Type B pancreatic cell (in vitro differentiated cells): ENCODE measurements around the gene TTC39C. TPM values are rescaled to one million over a fixed set of nuclear protein-coding genes. Genes with fewer than 3 reads are reported as not detected.

ENCODE experiments used
- DNase-seq: peaks from one replicate; pipeline ENCODE4 v3.0.0; 2021; ENCODE audit warnings: mixed read lengths; ENCODE audit not compliant: unreplicated experiment; ENCODE audit errors: extremely low spot score
- H3K27ac Mint-ChIP-seq: 2 replicates; pipeline ENCODE4 v1.8.0; 2021; ENCODE audit warnings: mild to moderate bottlenecking, mixed read lengths
- H3K27me3 Mint-ChIP-seq: 2 replicates; pipeline ENCODE4 v1.8.0; 2021; ENCODE audit warnings: mixed read lengths
- H3K36me3 Mint-ChIP-seq: 2 replicates; pipeline ENCODE4 v1.8.0; 2021; ENCODE audit warnings: mixed read lengths
- H3K4me1 Mint-ChIP-seq: one replicate; pipeline ENCODE4 v1.8.0; 2021; ENCODE audit warnings: mixed read lengths; ENCODE audit not compliant: unreplicated experiment
- H3K4me3 Mint-ChIP-seq: 2 replicates; pipeline ENCODE4 v1.8.0; 2021; ENCODE audit warnings: mild to moderate bottlenecking, mixed read lengths
- H3K9me3 Mint-ChIP-seq: 2 replicates; pipeline ENCODE4 v1.8.0; 2021; ENCODE audit warnings: mixed read lengths
- CTCF ChIP-seq: fragments of 200-600 bp; sonication (generic); conservative IDR thresholded peaks from 2 replicates; pipeline ENCODE4 v1.5.0; 2021; ENCODE audit warnings: antibody characterized with exemption, mild to moderate bottlenecking
- total RNA-seq: library from RNA; stranded (reverse); gene quantifications from 2 replicates; pipeline ENCODE4 v1.2.1, GENCODE V29; 2021; ENCODE audit warnings: low replicate concordance

TTC39C gene
- total RNA-seq, 1 donor from 2014 or later: 21.6 TPM

- Mint-ChIP-seq H3K36me3 (no peaks in the 10 kb centered on the region), H3K27me3 (no peaks in the 10 kb centered on the region), H3K4me3 (no peak overlapping the region), H3K27ac (no peak overlapping the region), H3K4me1 (peaks cover 4% of the 10 kb centered on the region), H3K9me3 (no peaks in the 10 kb centered on the region)
- no peak for DNase-seq
- TF ChIP-seq CTCF: no peak
Observed at GRCh38 chr18:24114924-24115549, 100.5 kb downstream of the TTC39C start.

GRCh38 chr18:24115628-24116027, 101.1 kb downstream of the TTC39C start:
- Mint-ChIP-seq H3K4me3 (no peak overlapping the region), H3K27ac (no peak overlapping the region), H3K4me1 (peaks cover 4% of the 10 kb centered on the region), H3K9me3 (no peaks in the 10 kb centered on the region), H3K27me3 (no peaks in the 10 kb centered on the region), H3K36me3 (peaks cover 3% of the 10 kb centered on the region)
- no peak for DNase-seq
- TF ChIP-seq CTCF: no peak

GRCh38 chr18:24118750-24119577, 104.4 kb downstream of the TTC39C start:
- peak; percentile 97 for TF ChIP-seq CTCF
- no peak for DNase-seq
- H3K4me3 Mint-ChIP-seq: no peak overlapping the region
- H3K27me3 Mint-ChIP-seq: no peaks in the 10 kb centered on the region
- no peak overlapping the region for H3K27ac Mint-ChIP-seq
- peaks cover 5% of the 10 kb centered on the region for H3K36me3 Mint-ChIP-seq
- peaks cover 4% of the 10 kb centered on the region for H3K4me1 Mint-ChIP-seq
- no peaks in the 10 kb centered on the region for H3K9me3 Mint-ChIP-seq

- no peak for DNase-seq
- Mint-ChIP-seq H3K4me3 (no peak overlapping the region), H3K27ac (no peak overlapping the region), H3K4me1 (no peaks in the 10 kb centered on the region), H3K9me3 (no peaks in the 10 kb centered on the region), H3K36me3 (peaks cover 10% of the 10 kb centered on the region), H3K27me3 (no peaks in the 10 kb centered on the region)
- no peak for TF ChIP-seq CTCF
Observed at GRCh38 chr18:24120676-24121075, 106.1 kb downstream of the TTC39C start.

- no peak for TF ChIP-seq CTCF
- Mint-ChIP-seq H3K4me3 (no peak overlapping the region), H3K9me3 (no peaks in the 10 kb centered on the region), H3K27ac (no peak overlapping the region), H3K27me3 (no peaks in the 10 kb centered on the region), H3K4me1 (no peaks in the 10 kb centered on the region), H3K36me3 (peaks cover 10% of the 10 kb centered on the region)
- no peak for DNase-seq
Observed at GRCh38 chr18:24121625-24122024, 107.1 kb downstream of the TTC39C start.
